Esophagus muscularis mucosa (tissue), 4 donors: ENCODE data around the gene RIMS1. TPM values are rescaled to one million over a fixed set of nuclear protein-coding genes. Genes with fewer than 3 reads are reported as not detected.

ENCODE experiments used
- DNase-seq: peaks from one replicate; pipeline ENCODE4 v3.0.0-alpha.2; 2017; ENCODE audit errors: extremely low spot score
- H3K27ac ChIP-seq, 4 donors: fragments of 200-600 bp; sonication (generic); replicated peaks in 1 of 4; 1 replicate in 3 of 4; 2 replicates in 1 of 4; pipeline ENCODE4 v1.5.1; 2016 to 2019; ENCODE audit warnings: mild to moderate bottlenecking in 1 of 4
- H3K27me3 ChIP-seq, 4 donors: fragments of 200-600 bp; sonication (generic); one replicate each; pipeline versions ENCODE4 v1.5.1 to v1.6.0; 2016 to 2019
- H3K36me3 ChIP-seq, 4 donors: fragments of 200-600 bp; sonication (generic); one replicate each; pipeline ENCODE4 v1.5.1; 2016 to 2019
- H3K4me1 ChIP-seq, 4 donors: fragments of 200-600 bp; sonication (generic); one replicate each; pipeline ENCODE4 v1.5.1; 2016 to 2019
- H3K4me3 ChIP-seq, 4 donors: fragments of 200-600 bp; sonication (generic); 1 replicate in 2 of 4; 2 replicates in 2 of 4; pipeline ENCODE4 v1.5.1; 2016 to 2019; ENCODE audit warnings: mild to moderate bottlenecking in 4 of 4, moderate library complexity in 1 of 4
- H3K9me3 ChIP-seq, 4 donors: fragments of 200-600 bp; sonication (generic); 1 replicate in 3 of 4; 2 replicates in 1 of 4; pipeline ENCODE4 v1.5.1; 2016 to 2019
- CTCF ChIP-seq, 3 experiments: fragments of 200-600 bp in 2 of 3; fragments of 450-650 bp in 1 of 3; sonication (generic) in 2 of 3; IDR thresholded peaks; one replicate each; pipeline ENCODE4 v1.5.1; 2017 to 2019; ENCODE audit warnings: antibody characterized with exemption in 3 of 3, mild to moderate bottlenecking in 2 of 3, moderate library complexity in 1 of 3
- EP300 ChIP-seq: sonication (generic); formaldehyde crosslinking; IDR thresholded peaks from one replicate; pipeline ENCODE4 v1.6.1; 2017; ENCODE audit warnings: antibody characterized with exemption
- POLR2A ChIP-seq: fragments of 450-650 bp; IDR thresholded peaks from one replicate; pipeline ENCODE4 v1.6.1; 2017; ENCODE audit warnings: antibody characterized with exemption, moderate library complexity, mild to moderate bottlenecking, low read depth
- POLR2AphosphoS5 ChIP-seq, 2 donors: sonication (generic); formaldehyde crosslinking; IDR thresholded peaks; one replicate each; pipeline ENCODE4 v1.6.1; 2017; ENCODE audit warnings: antibody characterized with exemption in 2 of 2
- WGBS: methylation state at CpG from one replicate; pipeline ENCODE4 v1.1.5; 2018; 5-methylcytosine and 5-hydroxymethylcytosine counted together
- intact Hi-C: fragments of 100-400 bp; cut with DNase I; formaldehyde crosslinking; loops from one replicate; pipeline ENCODE4 v1.15.1; 2023
- total RNA-seq, 4 donors: library from RNA; depleted of rRNA; stranded (reverse); fragments of >200 nt; gene quantifications; one replicate each; pipeline versions ENCODE4 v1.1.0 to v1.2.1, GENCODE V29; 2016

RIMS1 gene
- total RNA-seq, 4 donors from 2014 or later, result 35.4 to 88.6 (median 54.0) TPM

- Histone ChIP-seq H3K9me3 (no peaks in the 10 kb centered on the region), H3K27me3 (no peaks in the 10 kb centered on the region), H3K36me3 (no peaks in the 10 kb centered on the region), H3K4me1 (no peaks in the 10 kb centered on the region), H3K27ac (no peak overlapping the region), H3K4me3 (no peak overlapping the region)
- WGBS, result 97% methylated on average over 4 of the region's 4 CpGs
- TF ChIP-seq EP300, result no peak
- TF ChIP-seq POLR2AphosphoS5 (IDR thresholded peaks at IDR 0.05), result no peak
- no peak for TF ChIP-seq POLR2A
- no peak for TF ChIP-seq CTCF (IDR thresholded peaks at IDR 0.05)
- intact Hi-C loops, result no loop called here
- DNase-seq, result no peak
These were observed 360.6 kb downstream of the RIMS1 start for GRCh38 chr6:72246926-72247325.

GRCh38 chr6:72248621-72249020, 362.3 kb downstream of the RIMS1 start:
- Histone ChIP-seq H3K27ac (no peak overlapping the region), H3K27me3 (no peaks in the 10 kb centered on the region), H3K9me3 (no peaks in the 10 kb centered on the region), H3K4me1 (no peaks in the 10 kb centered on the region), H3K36me3 (no peaks in the 10 kb centered on the region), H3K4me3 (no peak overlapping the region)
- no peak for TF ChIP-seq CTCF (IDR thresholded peaks at IDR 0.05)
- no peak for TF ChIP-seq POLR2A
- no peak for TF ChIP-seq EP300
- TF ChIP-seq POLR2AphosphoS5 (IDR thresholded peaks at IDR 0.05), result no peak
- DNase-seq, result no peak
- intact Hi-C loops, result no loop called here
- WGBS, result 88% methylated on average over 1 of the region's 1 CpG

- intact Hi-C loops, result no loop called here
- 95% methylated on average over 3 of the region's 3 CpGs for WGBS
- DNase-seq, result no peak
These were observed 364.3 kb downstream of the RIMS1 start for GRCh38 chr6:72250664-72251063.

GRCh38 chr6:72260489-72260888, 374.1 kb downstream of the RIMS1 start:
- no peak overlapping the region for H3K4me3 ChIP-seq
- DNase-seq, result no peak
- intact Hi-C loops, result no loop called here
- no peaks in the 10 kb centered on the region for H3K36me3 ChIP-seq
- H3K9me3 ChIP-seq, result no peaks in the 10 kb centered on the region
- 62% methylated on average over 3 of the region's 3 CpGs for WGBS
- H3K27ac ChIP-seq, result no peak overlapping the region
- no peaks in the 10 kb centered on the region for H3K4me1 ChIP-seq
- H3K27me3 ChIP-seq, result no peaks in the 10 kb centered on the region
- no peak for TF ChIP-seq POLR2AphosphoS5 (IDR thresholded peaks at IDR 0.05)
- no peak for TF ChIP-seq POLR2A
- no peak for TF ChIP-seq CTCF (IDR thresholded peaks at IDR 0.05)
- TF ChIP-seq EP300, result no peak

More at GRCh38 chr6:72250664-72251063, 364.3 kb downstream of the RIMS1 start:
- Histone ChIP-seq H3K9me3 (no peaks in the 10 kb centered on the region), H3K27ac (no peak overlapping the region), H3K27me3 (no peaks in the 10 kb centered on the region), H3K4me3 (no peak overlapping the region), H3K36me3 (no peaks in the 10 kb centered on the region), H3K4me1 (no peaks in the 10 kb centered on the region)
- TF ChIP-seq EP300 (no peak), POLR2AphosphoS5 (IDR thresholded peaks at IDR 0.05) (no peak), CTCF (IDR thresholded peaks at IDR 0.05) (peak in 1 of 3 experiments; percentile 4), POLR2A (no peak)

GRCh38 chr6:72261554-72261953, 375.2 kb downstream of the RIMS1 start:
- intact Hi-C loops, result no loop called here
- TF ChIP-seq EP300, result no peak
- no peak for DNase-seq
- Histone ChIP-seq H3K36me3 (no peaks in the 10 kb centered on the region), H3K27ac (no peak overlapping the region), H3K4me1 (no peaks in the 10 kb centered on the region), H3K9me3 (no peaks in the 10 kb centered on the region), H3K27me3 (no peaks in the 10 kb centered on the region), H3K4me3 (no peak overlapping the region)
- 81% methylated on average over 3 of the region's 3 CpGs for WGBS
